ENCODE measurements around the gene SORBS2.

The SORBS2 gene

DNA sequence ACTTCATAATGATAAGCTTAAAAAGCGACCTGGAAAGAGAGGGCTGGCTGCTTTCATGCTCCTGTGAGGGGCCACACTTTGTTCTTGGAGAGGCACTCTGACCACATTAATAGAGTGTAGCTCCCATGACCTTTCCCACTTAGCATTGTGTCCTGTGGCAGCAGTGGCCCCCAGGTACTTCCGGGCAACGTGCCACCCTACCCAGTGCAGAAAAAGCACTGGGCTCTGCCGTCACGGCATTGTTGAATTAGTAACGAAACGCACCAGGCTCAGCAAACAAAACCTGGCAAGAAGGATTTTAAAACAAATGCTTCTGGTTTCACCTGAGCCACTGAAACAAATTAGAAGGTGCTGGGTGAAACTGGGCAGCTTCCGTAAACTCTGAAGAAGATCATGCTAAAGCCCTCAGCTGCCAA lies 5.4 kb upstream of the SORBS2 start:
- no peak for TF ChIP-seq POLR2A (IDR thresholded peaks at IDR 0.05; ENCODE audit: extremely low read depth, insufficient read length)
- TF ChIP-seq, protein P1, sequence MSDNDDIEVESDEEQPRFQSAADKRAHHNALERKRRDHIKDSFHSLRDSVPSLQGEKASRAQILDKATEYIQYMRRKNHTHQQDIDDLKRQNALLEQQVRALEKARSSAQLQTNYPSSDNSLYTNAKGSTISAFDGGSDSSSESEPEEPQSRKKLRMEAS (IDR thresholded peaks at IDR 0.05; ENCODE audit: low read depth, low read length), result no peak
- TF ChIP-seq, protein P2, sequence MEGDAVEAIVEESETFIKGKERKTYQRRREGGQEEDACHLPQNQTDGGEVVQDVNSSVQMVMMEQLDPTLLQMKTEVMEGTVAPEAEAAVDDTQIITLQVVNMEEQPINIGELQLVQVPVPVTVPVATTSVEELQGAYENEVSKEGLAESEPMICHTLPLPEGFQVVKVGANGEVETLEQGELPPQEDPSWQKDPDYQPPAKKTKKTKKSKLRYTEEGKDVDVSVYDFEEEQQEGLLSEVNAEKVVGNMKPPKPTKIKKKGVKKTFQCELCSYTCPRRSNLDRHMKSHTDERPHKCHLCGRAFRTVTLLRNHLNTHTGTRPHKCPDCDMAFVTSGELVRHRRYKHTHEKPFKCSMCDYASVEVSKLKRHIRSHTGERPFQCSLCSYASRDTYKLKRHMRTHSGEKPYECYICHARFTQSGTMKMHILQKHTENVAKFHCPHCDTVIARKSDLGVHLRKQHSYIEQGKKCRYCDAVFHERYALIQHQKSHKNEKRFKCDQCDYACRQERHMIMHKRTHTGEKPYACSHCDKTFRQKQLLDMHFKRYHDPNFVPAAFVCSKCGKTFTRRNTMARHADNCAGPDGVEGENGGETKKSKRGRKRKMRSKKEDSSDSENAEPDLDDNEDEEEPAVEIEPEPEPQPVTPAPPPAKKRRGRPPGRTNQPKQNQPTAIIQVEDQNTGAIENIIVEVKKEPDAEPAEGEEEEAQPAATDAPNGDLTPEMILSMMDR (IDR thresholded peaks at IDR 0.05; ENCODE audit: low read depth, low read length), result no peak
- no peak for TF ChIP-seq MYC (IDR thresholded peaks at IDR 0.05; ENCODE audit: low read depth, low read length)
- DNase-seq (ENCODE audit: low read depth), result no peak
- no peak overlapping the region for H3K4me3 ChIP-seq (ENCODE audit: low read depth, low read length)

DNA sequence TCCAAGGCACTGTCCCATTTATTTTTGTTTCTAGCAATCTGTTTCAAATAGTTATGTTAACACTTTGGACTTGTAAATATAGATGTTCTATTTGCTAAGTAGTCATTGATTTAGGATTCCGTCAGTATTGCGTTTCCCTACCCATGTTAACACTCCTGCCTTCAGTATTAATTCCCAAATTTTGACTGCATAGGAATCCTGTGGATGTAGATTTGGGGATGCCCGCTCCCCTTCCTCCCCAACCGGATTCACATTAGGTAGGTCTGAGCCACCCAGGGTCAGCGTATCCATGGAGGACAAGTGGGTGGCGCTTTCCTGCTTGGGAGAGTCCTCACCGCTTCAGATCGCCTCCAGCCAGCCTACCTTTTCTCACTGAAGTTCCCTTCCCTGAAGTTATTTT lies 1.1 kb upstream of the SORBS2 start:
- DNase-seq (ENCODE audit: low read depth), result no peak
- H3K4me3 ChIP-seq (ENCODE audit: low read depth, low read length), result no peak overlapping the region
- TF ChIP-seq, protein P1 (IDR thresholded peaks at IDR 0.05; ENCODE audit: low read depth, low read length), result no peak
- TF ChIP-seq POLR2A (IDR thresholded peaks at IDR 0.05; ENCODE audit: extremely low read depth, insufficient read length) (no peak), MYC (IDR thresholded peaks at IDR 0.05; ENCODE audit: low read depth, low read length) (no peak)
- TF ChIP-seq, protein P2 (IDR thresholded peaks at IDR 0.05; ENCODE audit: low read depth, low read length), result no peak

GRCh38 chr4:185810746-185811508 lies 1.1 kb downstream of the SORBS2 start:
- TF ChIP-seq POLR2A (IDR thresholded peaks at IDR 0.05; ENCODE audit: extremely low read depth, insufficient read length), result no peak
- TF ChIP-seq, protein P1 (IDR thresholded peaks at IDR 0.05; ENCODE audit: low read depth, low read length), result no peak
- TF ChIP-seq, protein P2 (IDR thresholded peaks at IDR 0.05; ENCODE audit: low read depth, low read length), result no peak
- TF ChIP-seq MYC (IDR thresholded peaks at IDR 0.05; ENCODE audit: low read depth, low read length), result no peak
- H3K4me3 ChIP-seq (ENCODE audit: low read depth, low read length), result no peak overlapping the region
- no peak for DNase-seq (ENCODE audit: low read depth)

GRCh38 chr4:185809533-185810071 lies 2.4 kb downstream of the SORBS2 start:
- TF ChIP-seq MYC (IDR thresholded peaks at IDR 0.05; ENCODE audit: low read depth, low read length) (no peak), POLR2A (IDR thresholded peaks at IDR 0.05; ENCODE audit: extremely low read depth, insufficient read length) (no peak)
- TF ChIP-seq, protein P2 (IDR thresholded peaks at IDR 0.05; ENCODE audit: low read depth, low read length), result no peak
- TF ChIP-seq, protein P1 (IDR thresholded peaks at IDR 0.05; ENCODE audit: low read depth, low read length), result no peak
- H3K4me3 ChIP-seq (ENCODE audit: low read depth, low read length), result no peak overlapping the region

GRCh38 chr4:185809121-185809520 lies 2.9 kb downstream of the SORBS2 start:
- no peak for DNase-seq (ENCODE audit: low read depth)
- TF ChIP-seq, protein P1 (IDR thresholded peaks at IDR 0.05; ENCODE audit: low read depth, low read length), result no peak
- TF ChIP-seq MYC (IDR thresholded peaks at IDR 0.05; ENCODE audit: low read depth, low read length) (no peak), POLR2A (IDR thresholded peaks at IDR 0.05; ENCODE audit: extremely low read depth, insufficient read length) (no peak)
- TF ChIP-seq, protein P2 (IDR thresholded peaks at IDR 0.05; ENCODE audit: low read depth, low read length), result no peak
- H3K4me3 ChIP-seq (ENCODE audit: low read depth, low read length), result no peak overlapping the region

More at GRCh38 chr4:185809533-185810071, 2.4 kb downstream of the SORBS2 start:
- DNase-seq (ENCODE audit: low read depth), result no peak

Data from NB4 (cell line).